AML-193 (cell line): ENCODE measurements around the gene SOHLH2.

Source experiments
- DNase-seq, 2 experiments: peaks; one replicate each; lab custom pipeline; 2025; lab: John Stamatoyannopoulos, UW

SOHLH2 gene

DNA sequence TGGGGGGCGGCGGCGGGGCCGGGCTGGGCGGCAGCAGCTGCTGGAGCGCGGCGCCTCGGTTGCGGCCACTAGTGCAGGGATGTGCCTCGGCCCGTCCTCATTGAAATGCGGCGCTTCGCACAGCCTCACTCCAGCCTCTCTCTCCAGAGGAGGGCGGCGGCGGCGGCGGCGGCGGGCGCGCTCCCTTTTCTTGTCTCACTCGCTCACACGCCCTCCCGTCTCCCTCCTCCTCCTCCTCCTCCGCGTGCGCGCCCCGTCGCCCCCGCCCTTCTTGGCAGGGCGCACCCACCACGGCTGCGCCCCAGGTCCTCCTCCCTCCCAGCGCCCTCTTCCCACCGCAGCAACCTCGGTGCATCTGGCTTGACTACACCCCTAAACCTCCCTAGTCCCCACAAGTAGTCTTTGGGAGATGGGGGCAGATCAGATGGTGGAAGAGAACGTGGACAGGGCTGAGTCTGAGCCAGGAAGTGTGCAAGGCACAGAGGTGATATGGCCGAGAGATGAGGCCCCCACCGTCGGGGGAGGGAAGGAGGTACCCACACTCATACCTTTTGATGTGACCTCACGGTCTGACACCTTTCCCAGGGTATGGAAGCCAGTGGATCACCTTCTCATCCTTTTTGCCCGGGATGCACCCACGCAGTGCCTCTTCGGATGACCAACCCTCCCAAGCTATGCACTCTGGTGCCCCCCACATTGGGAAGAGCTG is 83.0 kb downstream of the SOHLH2 start, which contains the start of gene DCLK1:
Gene DCLK1 (minus strand): TSS at position 161 of the 709 bp plus-strand sequence.
- no peak for DNase-seq

DNA sequence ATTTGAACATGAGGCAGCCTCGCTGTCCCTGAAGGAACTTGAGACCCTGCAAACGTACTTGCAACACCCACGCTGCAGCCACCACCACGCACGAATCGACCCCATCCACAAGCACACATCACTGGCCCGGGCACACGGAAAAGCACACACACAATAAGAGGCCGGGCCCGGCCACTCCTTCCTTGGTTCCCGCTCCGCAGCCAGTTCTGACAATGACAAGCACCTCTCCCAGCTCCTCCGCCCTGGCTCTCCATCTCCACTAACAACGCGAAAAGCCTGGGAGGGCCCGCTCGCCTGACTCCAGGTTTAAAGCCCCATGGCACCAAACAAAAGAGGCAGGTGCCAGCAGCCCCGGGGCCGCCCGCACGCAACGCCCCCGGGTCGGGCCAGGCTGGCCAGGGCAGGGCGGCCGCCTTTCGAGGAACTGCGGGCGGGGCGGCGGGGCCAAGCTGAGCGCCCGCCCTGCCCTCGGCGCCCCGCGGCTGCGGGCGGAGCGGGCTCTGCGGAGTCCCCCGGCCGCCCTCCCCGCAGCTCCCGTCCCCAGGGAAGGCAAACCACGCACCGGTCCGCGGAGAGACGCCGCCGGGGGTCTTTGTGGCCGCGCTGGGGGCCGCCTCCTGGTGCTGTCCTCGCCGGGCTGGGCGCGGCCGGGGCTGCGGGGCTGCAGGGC is 83.7 kb downstream of the SOHLH2 start:
- DNase-seq = no peak

DNA sequence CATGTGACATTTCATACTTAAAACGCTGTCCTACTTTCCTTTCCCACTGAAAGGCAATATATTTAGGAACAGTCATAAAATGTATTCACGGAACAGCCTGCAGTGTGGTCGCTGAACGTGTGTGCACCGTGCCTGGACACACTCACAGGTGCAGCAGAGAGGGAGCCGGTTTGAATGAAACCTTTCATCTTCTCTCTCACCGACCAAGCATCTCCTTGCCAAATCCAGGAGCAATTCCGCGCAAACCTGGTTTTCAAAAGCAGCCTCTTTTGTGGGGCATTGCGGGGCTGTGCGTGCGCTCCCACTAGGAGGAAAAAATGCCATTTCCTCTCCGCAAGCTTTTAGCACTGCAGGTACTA is 84.2 kb downstream of the SOHLH2 start:
- DNase-seq = no peak

DNA sequence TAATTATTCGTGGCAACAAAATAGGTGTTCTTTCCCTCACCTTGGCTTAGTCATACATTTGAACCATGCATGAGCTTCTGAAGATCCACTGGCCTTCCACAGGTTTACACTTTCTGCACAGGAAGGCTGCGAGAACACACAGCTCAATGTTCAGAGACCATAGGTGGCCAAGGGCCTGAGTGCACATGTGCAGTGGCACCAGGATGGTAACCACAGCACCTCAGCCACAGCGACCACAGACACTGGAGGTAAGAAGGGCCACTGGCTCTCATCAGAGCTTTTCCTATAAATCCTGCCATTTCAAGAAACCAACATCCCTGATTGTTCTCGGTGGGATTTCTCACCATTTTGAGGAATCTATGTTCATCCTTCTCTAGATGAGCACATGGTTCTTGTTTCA is 84.8 kb downstream of the SOHLH2 start:
- no peak for DNase-seq

DNA sequence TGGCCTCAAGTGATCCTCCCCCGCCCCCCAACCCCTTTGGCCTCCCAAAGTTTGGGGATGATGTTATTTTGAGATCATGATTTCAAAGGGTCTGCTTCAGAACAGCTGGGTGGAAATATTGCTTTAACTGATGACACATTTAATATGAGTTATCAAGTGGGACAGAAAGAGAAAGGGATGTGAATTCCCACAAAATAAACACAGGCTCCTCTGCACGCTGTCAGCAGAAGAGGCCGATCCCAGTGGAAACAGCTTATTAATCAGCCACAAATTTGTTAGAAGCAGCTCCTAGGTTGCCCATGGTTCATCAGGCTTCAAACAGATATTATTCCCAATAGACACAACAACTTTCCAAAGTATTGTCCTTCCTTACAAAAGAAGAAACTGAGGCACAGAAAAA is 87.9 kb downstream of the SOHLH2 start:
- no peak for DNase-seq

DNA sequence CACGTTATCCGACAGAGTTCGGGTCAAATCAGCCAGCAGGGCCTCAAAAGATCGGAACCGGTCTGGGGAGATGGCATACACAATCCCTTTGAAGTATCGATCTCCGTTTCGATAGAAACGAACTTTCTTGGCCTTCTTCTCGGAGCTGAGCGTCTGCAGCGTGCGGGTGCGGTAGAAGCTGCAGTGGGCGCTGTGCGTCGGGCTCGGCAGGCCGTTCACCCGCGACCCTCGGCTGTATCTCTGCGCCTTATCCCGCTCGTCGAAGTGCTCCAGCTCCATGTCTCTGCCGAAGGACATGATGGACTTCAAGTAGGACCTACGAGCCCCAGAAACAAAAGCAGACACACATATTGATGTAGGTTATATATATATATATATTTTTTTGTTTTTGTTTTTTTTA is 88.5 kb downstream of the SOHLH2 start:
- no peak for DNase-seq

DNA sequence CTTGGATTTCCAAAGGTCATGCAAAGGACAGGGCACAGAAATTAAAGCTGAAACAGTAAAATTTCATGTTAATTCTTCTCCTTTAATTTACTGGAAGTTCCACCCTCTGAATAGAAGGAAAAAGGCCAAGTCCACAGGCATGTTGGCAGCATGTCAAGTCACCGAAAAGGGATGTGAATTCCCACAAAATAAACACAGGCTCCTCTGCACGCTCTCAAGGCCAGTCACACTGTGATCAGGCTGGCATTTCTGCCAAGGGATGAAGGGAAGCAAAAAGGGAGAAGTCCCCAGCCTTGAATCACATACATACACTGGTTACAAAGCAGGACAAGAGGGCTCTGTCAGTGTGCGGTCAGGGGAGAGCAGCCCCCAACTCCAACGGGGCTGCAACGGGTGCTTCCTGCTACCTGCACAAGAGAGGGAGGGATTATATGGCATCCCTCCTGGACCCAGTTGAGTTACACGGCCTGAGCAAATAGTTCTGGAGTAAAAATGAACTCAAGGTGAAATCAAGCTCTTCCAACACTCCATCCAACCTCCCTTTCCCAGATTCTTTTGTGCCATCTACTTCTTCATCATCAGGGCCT is 90.0 kb downstream of the SOHLH2 start:
- DNase-seq = no peak
